OCI-LY7 (cell line): ENCODE measurements around the gene LGR5.

Source experiments
- EZH2phosphoT487 ChIP-seq: fragments of 200-600 bp; sonication (generic); IDR thresholded peaks from 2 replicates; pipeline ENCODE4 v1.6.1; 2018; ENCODE audit warnings: low read depth, borderline replicate concordance, mild to moderate bottlenecking, mixed run types, antibody characterized with exemption, low read length, moderate library complexity, mixed read lengths
- TF ChIP-seq, protein P1 (sequence below): fragments of 200-600 bp; sonication (generic); conservative IDR thresholded peaks from 2 replicates; pipeline ENCODE4 v1.5.1; 2014; ENCODE audit warnings: mild to moderate bottlenecking, antibody characterized with exemption, low read length, moderate library complexity, mixed read lengths

DNA sequence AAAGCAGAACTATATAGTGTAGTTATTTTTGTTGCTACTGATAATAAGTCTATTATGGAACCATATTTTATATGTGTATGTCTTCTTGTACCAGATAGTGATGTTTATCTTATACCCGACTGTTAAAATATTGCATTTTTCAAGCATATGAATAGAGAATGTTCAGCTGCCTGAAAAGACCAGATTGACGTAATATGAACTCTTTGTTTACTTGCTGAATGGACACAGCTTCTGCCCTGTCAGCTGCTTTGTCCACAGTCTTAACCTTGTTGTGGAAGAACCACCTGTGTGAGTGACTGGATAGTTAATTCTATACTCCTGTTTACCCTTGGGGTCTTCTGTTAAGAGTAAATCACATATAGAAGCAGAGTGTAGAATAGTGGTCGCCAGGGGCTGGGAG is 109.3 kb downstream of the LGR5 start:
- TF ChIP-seq, protein P1, sequence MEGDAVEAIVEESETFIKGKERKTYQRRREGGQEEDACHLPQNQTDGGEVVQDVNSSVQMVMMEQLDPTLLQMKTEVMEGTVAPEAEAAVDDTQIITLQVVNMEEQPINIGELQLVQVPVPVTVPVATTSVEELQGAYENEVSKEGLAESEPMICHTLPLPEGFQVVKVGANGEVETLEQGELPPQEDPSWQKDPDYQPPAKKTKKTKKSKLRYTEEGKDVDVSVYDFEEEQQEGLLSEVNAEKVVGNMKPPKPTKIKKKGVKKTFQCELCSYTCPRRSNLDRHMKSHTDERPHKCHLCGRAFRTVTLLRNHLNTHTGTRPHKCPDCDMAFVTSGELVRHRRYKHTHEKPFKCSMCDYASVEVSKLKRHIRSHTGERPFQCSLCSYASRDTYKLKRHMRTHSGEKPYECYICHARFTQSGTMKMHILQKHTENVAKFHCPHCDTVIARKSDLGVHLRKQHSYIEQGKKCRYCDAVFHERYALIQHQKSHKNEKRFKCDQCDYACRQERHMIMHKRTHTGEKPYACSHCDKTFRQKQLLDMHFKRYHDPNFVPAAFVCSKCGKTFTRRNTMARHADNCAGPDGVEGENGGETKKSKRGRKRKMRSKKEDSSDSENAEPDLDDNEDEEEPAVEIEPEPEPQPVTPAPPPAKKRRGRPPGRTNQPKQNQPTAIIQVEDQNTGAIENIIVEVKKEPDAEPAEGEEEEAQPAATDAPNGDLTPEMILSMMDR: no peak
- no peak for TF ChIP-seq EZH2phosphoT487
